ENCODE data around the gene HAPLN3.

DNA sequence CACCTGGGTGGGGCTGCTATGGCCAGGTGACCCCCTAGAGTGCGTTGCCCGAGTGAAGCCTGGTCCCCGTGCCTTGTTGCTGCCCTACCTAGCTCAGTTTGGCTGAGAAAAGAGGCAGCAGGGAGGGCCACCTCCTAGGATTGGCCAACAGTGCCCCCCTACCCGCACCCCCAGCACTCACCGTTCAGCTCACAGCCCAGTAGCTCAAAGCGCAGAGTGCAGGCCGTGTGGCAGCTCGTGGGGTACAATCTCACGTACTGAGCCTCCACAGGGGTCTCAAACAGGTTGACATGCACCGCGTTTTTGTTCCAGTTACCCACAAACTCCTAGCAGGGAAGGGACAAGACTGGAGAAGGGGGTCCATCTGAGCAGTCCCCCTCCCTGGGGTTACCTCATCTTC, 10.2 kb upstream of the HAPLN3 start:
- TF ChIP-seq POLR2AphosphoS2 (IDR thresholded peaks at IDR 0.05; ENCODE audit: low read depth, low read length) (no peak), MYC (IDR thresholded peaks at IDR 0.05; ENCODE audit: insufficient read depth, insufficient read length, insufficient replicate concordance, low read length, severe bottlenecking) (no peak), POLR2AphosphoS5 (IDR thresholded peaks at IDR 0.05; ENCODE audit: low read length) (no peak)
- TF ChIP-seq, protein P1, sequence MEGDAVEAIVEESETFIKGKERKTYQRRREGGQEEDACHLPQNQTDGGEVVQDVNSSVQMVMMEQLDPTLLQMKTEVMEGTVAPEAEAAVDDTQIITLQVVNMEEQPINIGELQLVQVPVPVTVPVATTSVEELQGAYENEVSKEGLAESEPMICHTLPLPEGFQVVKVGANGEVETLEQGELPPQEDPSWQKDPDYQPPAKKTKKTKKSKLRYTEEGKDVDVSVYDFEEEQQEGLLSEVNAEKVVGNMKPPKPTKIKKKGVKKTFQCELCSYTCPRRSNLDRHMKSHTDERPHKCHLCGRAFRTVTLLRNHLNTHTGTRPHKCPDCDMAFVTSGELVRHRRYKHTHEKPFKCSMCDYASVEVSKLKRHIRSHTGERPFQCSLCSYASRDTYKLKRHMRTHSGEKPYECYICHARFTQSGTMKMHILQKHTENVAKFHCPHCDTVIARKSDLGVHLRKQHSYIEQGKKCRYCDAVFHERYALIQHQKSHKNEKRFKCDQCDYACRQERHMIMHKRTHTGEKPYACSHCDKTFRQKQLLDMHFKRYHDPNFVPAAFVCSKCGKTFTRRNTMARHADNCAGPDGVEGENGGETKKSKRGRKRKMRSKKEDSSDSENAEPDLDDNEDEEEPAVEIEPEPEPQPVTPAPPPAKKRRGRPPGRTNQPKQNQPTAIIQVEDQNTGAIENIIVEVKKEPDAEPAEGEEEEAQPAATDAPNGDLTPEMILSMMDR (IDR thresholded peaks at IDR 0.05 in 2 of 3, conservative IDR thresholded peaks at IDR 0.05 in 1 of 3; ENCODE audit: control insufficient read depth in 2 of 3, extremely low read depth in 1 of 3, insufficient read depth in 1 of 3, low read depth in 3 of 3, low read length in 3 of 3), result no peak
- TF ChIP-seq, protein P2, sequence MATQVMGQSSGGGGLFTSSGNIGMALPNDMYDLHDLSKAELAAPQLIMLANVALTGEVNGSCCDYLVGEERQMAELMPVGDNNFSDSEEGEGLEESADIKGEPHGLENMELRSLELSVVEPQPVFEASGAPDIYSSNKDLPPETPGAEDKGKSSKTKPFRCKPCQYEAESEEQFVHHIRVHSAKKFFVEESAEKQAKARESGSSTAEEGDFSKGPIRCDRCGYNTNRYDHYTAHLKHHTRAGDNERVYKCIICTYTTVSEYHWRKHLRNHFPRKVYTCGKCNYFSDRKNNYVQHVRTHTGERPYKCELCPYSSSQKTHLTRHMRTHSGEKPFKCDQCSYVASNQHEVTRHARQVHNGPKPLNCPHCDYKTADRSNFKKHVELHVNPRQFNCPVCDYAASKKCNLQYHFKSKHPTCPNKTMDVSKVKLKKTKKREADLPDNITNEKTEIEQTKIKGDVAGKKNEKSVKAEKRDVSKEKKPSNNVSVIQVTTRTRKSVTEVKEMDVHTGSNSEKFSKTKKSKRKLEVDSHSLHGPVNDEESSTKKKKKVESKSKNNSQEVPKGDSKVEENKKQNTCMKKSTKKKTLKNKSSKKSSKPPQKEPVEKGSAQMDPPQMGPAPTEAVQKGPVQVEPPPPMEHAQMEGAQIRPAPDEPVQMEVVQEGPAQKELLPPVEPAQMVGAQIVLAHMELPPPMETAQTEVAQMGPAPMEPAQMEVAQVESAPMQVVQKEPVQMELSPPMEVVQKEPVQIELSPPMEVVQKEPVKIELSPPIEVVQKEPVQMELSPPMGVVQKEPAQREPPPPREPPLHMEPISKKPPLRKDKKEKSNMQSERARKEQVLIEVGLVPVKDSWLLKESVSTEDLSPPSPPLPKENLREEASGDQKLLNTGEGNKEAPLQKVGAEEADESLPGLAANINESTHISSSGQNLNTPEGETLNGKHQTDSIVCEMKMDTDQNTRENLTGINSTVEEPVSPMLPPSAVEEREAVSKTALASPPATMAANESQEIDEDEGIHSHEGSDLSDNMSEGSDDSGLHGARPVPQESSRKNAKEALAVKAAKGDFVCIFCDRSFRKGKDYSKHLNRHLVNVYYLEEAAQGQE (IDR thresholded peaks at IDR 0.05; ENCODE audit: low read depth, low read length), result no peak
- TF ChIP-seq, protein P3, sequence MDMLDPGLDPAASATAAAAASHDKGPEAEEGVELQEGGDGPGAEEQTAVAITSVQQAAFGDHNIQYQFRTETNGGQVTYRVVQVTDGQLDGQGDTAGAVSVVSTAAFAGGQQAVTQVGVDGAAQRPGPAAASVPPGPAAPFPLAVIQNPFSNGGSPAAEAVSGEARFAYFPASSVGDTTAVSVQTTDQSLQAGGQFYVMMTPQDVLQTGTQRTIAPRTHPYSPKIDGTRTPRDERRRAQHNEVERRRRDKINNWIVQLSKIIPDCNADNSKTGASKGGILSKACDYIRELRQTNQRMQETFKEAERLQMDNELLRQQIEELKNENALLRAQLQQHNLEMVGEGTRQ (IDR thresholded peaks at IDR 0.05; ENCODE audit: borderline replicate concordance, low read depth, low read length), result no peak
